Activated T-cell treated with anti-CD3 and anti-CD28 coated beads, Interleukin-2, amount 50 U/mL, for 24 hours (primary cell): ENCODE measurements around the gene RPLP2.

Source experiments
- DNase-seq: peaks from one replicate; pipeline ENCODE4 v3.0.0-alpha.2; 2020
- H3K27ac Mint-ChIP-seq: 2 replicates; pipeline ENCODE4 v1.8.0; 2020; ENCODE audit warnings: mild to moderate bottlenecking, mixed read lengths
- H3K27me3 Mint-ChIP-seq: 2 replicates; pipeline ENCODE4 v1.8.0; 2020; ENCODE audit warnings: mixed read lengths
- H3K36me3 Mint-ChIP-seq: 2 replicates; pipeline ENCODE4 v1.8.0; 2020; ENCODE audit warnings: low read depth, mixed read lengths
- H3K4me1 Mint-ChIP-seq: 2 replicates; pipeline ENCODE4 v1.8.0; 2020; ENCODE audit warnings: low read depth, mixed read lengths
- H3K4me3 Mint-ChIP-seq: 2 replicates; pipeline ENCODE4 v1.8.0; 2020; ENCODE audit warnings: mild to moderate bottlenecking, moderate library complexity, mixed read lengths
- H3K9me3 Mint-ChIP-seq: 2 replicates; pipeline ENCODE4 v1.8.0; 2020; ENCODE audit warnings: mixed read lengths

The RPLP2 gene

GRCh38 chr11:802693-803466, 6.9 kb upstream of the RPLP2 start:
- Mint-ChIP-seq H3K9me3 (no peaks in the 10 kb centered on the region), H3K4me1 (peaks cover 18% of the 10 kb centered on the region), H3K27ac (no peak overlapping the region), H3K36me3 (peaks cover 43% of the 10 kb centered on the region), H3K27me3 (no peaks in the 10 kb centered on the region), H3K4me3 (peak overlapping the region; percentile 84)
- DNase-seq: no peak

- Mint-ChIP-seq H3K27me3 (no peaks in the 10 kb centered on the region), H3K4me3 (peak overlapping the region; percentile 84)
These were observed 6.4 kb upstream of the RPLP2 start for GRCh38 chr11:803467-803742.

DNA sequence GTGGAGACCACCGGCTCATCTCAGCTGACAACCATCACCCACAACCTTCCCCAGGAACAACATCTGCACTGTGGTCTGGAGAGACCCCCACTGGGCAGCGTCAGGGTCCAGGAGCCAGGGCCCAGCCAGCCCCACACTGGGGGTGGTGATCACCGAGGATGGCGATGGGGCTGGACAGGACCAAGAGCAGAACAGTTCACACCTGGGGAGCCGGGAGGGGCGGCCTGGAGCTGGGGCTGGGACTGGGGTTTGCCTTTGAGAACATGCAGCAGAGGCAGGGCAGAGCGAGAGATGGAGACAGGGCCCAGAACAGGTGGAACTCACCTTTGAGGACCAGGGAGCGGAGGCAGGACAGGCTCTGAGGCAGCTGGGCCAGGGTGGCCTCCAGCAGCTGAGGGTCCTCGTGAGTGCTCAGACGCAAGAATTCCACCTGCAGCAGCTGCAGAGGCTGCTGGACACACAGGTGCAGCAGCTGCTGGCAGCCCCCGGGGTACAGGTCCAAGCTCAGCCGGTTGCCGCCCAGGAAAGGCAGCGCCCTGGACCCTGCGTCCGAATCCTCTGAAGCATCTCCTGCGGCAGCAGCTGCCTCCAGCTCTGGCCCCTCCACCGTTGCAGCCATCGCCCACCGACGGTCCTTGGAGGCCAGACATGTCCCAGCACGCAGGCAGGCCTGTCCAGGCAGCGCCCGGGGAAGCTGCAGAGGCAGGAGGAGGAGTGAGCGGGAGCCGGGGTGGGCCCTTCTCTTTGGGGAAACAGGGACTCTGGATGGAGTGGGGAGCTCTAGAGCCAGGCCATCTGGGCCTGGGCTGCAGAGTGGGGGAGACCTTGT, 5.8 kb upstream of the RPLP2 start:
- Mint-ChIP-seq H3K4me3 (peak overlapping the region; percentile 84), H3K27me3 (no peaks in the 10 kb centered on the region), H3K27ac (peak overlapping the region; percentile 74), H3K4me1 (peaks cover 26% of the 10 kb centered on the region), H3K9me3 (no peaks in the 10 kb centered on the region), H3K36me3 (peaks cover 50% of the 10 kb centered on the region)
- no peak for DNase-seq

More at GRCh38 chr11:803467-803742, 6.4 kb upstream of the RPLP2 start:
- no peak overlapping the region for H3K27ac Mint-ChIP-seq
- no peaks in the 10 kb centered on the region for H3K9me3 Mint-ChIP-seq
- DNase-seq: no peak
- H3K4me1 Mint-ChIP-seq: peaks cover 22% of the 10 kb centered on the region
- peaks cover 45% of the 10 kb centered on the region for H3K36me3 Mint-ChIP-seq

DNA sequence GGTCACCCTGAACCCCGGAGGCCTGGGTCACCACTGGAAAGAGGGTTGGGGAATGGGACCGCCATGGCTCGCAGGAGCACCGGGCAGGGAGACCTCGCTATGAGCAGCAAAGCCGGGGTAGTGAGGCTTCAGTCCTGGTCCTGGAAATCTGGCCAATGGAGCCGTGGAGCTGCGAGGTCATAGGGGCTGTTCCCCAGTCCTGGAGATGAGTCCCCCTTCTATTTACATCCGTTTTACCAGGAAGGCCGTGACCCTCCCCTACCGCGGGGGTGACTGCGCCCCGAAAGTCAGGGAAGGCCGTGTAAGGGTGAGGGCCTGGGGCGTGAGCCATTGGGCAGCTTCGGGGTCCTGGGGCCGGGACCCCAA, 5.2 kb upstream of the RPLP2 start:
- H3K9me3 Mint-ChIP-seq: no peaks in the 10 kb centered on the region

GRCh38 chr11:808427-809286, 1.1 kb upstream of the RPLP2 start:
- H3K27me3 Mint-ChIP-seq: no peaks in the 10 kb centered on the region
- peak; percentile 54 for DNase-seq
- peaks cover 48% of the 10 kb centered on the region for H3K4me1 Mint-ChIP-seq
- H3K36me3 Mint-ChIP-seq: peaks cover 56% of the 10 kb centered on the region
- no peaks in the 10 kb centered on the region for H3K9me3 Mint-ChIP-seq
- peak overlapping the region; percentile 89 for H3K4me3 Mint-ChIP-seq
- H3K27ac Mint-ChIP-seq: peak overlapping the region; percentile 99

More for the DNA sequence above, 5.2 kb upstream of the RPLP2 start:
- H3K27ac Mint-ChIP-seq: peak overlapping the region; percentile 74
- H3K4me1 Mint-ChIP-seq: peaks cover 26% of the 10 kb centered on the region
- peak overlapping the region; percentile 84 for H3K4me3 Mint-ChIP-seq
- DNase-seq: no peak
- no peaks in the 10 kb centered on the region for H3K27me3 Mint-ChIP-seq
- peaks cover 49% of the 10 kb centered on the region for H3K36me3 Mint-ChIP-seq

DNA sequence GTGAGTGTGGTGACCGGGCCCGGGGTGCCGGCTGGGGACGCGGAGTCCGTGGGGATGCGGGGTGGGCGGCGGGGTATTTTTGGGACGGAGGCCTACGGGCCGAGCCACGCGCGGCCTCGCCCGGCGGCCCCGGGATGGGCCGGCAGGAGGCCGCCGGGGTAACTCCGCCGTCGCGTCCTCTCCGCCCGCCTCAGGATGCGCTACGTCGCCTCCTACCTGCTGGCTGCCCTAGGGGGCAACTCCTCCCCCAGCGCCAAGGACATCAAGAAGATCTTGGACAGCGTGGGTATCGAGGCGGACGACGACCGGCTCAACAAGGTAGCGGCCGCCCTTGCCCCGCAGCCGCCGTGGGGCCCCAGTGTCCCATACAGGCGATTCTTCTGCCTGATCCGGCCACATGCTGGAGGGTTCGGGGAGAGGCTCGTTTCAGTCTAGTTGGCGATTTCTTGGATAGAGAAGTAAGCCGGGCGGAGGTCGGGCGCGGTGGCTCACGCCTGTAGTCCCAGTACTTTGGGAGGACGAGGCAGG, 337 bp downstream of the RPLP2 start:
- Mint-ChIP-seq H3K36me3 (peaks cover 69% of the 10 kb centered on the region), H3K27ac (peak overlapping the region; percentile 99), H3K9me3 (no peaks in the 10 kb centered on the region), H3K27me3 (no peaks in the 10 kb centered on the region), H3K4me3 (peak overlapping the region; percentile 89), H3K4me1 (peaks cover 44% of the 10 kb centered on the region)
- no peak for DNase-seq

DNA sequence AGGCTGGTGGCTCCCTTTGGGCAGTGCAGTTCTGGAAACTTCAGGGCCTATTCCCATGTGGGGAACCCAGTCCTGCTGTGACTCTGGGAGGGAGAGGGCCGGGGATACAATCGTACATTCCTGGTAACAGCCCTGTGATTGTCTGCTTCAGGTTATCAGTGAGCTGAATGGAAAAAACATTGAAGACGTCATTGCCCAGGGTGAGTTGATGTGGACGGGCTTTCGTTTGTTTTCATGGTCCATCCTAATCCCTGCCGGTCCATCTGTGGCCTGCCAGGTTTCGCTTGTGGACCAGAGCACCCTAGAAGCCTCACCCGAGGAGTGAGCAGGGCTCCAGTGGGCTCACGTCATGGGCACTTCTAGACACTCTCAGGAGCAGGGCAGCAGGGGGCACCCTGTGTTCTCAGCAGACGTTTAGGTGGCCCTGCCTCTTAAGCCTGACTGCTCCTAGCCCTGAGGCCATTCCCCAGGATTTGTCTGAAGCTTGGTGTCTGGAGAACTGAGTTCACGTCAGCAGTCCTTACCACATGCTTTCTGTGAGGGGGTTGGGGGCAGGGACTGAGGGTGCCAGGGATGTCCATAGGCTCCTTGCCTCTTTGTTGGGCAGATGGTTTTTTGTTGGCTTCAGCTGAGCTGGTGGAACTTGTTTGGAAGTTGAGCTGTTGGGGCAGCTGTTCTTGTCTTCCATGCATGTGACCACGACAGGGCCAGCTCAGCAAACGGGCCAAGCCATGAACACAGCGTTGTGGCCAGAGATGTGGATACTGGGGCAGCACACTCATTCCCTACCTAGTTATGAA, 1.9 kb downstream of the RPLP2 start:
- Mint-ChIP-seq H3K36me3 (peaks cover 79% of the 10 kb centered on the region), H3K27ac (peak overlapping the region; percentile 96), H3K9me3 (no peaks in the 10 kb centered on the region), H3K4me1 (peaks cover 36% of the 10 kb centered on the region), H3K27me3 (no peaks in the 10 kb centered on the region), H3K4me3 (peak overlapping the region; percentile 89)
- peak; percentile 43 for DNase-seq

DNA sequence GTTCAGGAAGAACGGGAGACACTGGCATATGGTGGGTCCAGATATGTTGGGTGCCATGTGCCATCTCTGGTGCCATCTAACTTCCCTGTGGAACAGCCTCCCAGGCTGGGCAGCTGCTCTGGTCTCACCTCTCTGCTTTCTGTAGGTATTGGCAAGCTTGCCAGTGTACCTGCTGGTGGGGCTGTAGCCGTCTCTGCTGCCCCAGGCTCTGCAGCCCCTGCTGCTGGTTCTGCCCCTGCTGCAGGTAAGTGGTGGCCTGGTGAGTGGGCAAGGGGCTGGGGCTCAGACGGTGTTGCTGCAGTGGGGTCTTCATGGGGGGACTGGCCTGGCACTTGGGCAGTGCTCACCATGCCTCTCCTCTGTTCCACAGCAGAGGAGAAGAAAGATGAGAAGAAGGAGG, 2.6 kb downstream of the RPLP2 start:
- H3K4me1 Mint-ChIP-seq: peaks cover 36% of the 10 kb centered on the region
- H3K27me3 Mint-ChIP-seq: no peaks in the 10 kb centered on the region
- DNase-seq: no peak
- H3K4me3 Mint-ChIP-seq: peak overlapping the region; percentile 89
- peak overlapping the region; percentile 96 for H3K27ac Mint-ChIP-seq
- no peaks in the 10 kb centered on the region for H3K9me3 Mint-ChIP-seq
- H3K36me3 Mint-ChIP-seq: peaks cover 79% of the 10 kb centered on the region

DNA sequence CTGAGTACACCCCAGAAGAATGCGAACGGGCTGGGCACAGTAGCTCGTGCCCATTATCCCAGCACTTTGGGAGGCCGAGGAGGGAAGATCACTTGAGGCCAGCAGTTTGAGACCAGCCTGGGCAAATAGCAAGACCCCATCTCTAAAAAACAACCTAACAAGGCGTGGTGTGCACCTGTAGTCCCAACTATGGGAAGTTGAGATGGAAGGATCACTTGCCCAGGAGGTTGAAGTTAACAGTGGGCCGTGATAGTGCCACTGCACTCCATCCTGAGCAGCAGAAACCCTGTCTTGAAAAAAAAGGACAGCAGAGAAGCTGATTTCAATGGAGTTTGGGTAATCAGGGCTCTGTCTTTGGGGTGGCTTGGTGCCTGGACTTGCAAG, 3.3 kb downstream of the RPLP2 start:
- H3K27ac Mint-ChIP-seq: peak overlapping the region; percentile 96
- H3K36me3 Mint-ChIP-seq: peaks cover 75% of the 10 kb centered on the region
- H3K4me1 Mint-ChIP-seq: peaks cover 31% of the 10 kb centered on the region
- no peak for DNase-seq
- H3K4me3 Mint-ChIP-seq: peak overlapping the region; percentile 89
- H3K9me3 Mint-ChIP-seq: no peaks in the 10 kb centered on the region
- no peaks in the 10 kb centered on the region for H3K27me3 Mint-ChIP-seq

- DNase-seq: peak; percentile 55
- H3K9me3 Mint-ChIP-seq: no peaks in the 10 kb centered on the region
- peaks cover 72% of the 10 kb centered on the region for H3K36me3 Mint-ChIP-seq
- H3K4me1 Mint-ChIP-seq: peaks cover 30% of the 10 kb centered on the region
- peak overlapping the region; percentile 96 for H3K27ac Mint-ChIP-seq
- H3K4me3 Mint-ChIP-seq: peak overlapping the region; percentile 10
- no peaks in the 10 kb centered on the region for H3K27me3 Mint-ChIP-seq
These were observed 3.8 kb downstream of the RPLP2 start for GRCh38 chr11:813456-814096.

GRCh38 chr11:815675-816432, 6.1 kb downstream of the RPLP2 start:
- peaks cover 53% of the 10 kb centered on the region for H3K36me3 Mint-ChIP-seq
- H3K27me3 Mint-ChIP-seq: no peaks in the 10 kb centered on the region
- H3K4me1 Mint-ChIP-seq: peaks cover 34% of the 10 kb centered on the region
- H3K27ac Mint-ChIP-seq: peak overlapping the region; percentile 44
- no peak overlapping the region for H3K4me3 Mint-ChIP-seq
- no peak for DNase-seq
- H3K9me3 Mint-ChIP-seq: no peaks in the 10 kb centered on the region

- H3K4me1 Mint-ChIP-seq: peaks cover 33% of the 10 kb centered on the region
- H3K27ac Mint-ChIP-seq: peak overlapping the region; percentile 38
- H3K36me3 Mint-ChIP-seq: peaks cover 47% of the 10 kb centered on the region
- H3K27me3 Mint-ChIP-seq: no peaks in the 10 kb centered on the region
- no peak for DNase-seq
- H3K9me3 Mint-ChIP-seq: no peaks in the 10 kb centered on the region
- H3K4me3 Mint-ChIP-seq: no peak overlapping the region
These were observed 6.6 kb downstream of the RPLP2 start for GRCh38 chr11:816433-816779.
